ENCODE data around the gene NT5DC3. TPM values are rescaled to one million over a fixed set of nuclear protein-coding genes. Genes with fewer than 3 reads are reported as not detected.

The NT5DC3 gene
- total and polyA plus RNA-seq, 9 of the 15 experiments (the other 6 are each of a cell fraction or from before 2014, with no cell fraction given): 6.3 to 33.5 (median 24.5) TPM

DNA sequence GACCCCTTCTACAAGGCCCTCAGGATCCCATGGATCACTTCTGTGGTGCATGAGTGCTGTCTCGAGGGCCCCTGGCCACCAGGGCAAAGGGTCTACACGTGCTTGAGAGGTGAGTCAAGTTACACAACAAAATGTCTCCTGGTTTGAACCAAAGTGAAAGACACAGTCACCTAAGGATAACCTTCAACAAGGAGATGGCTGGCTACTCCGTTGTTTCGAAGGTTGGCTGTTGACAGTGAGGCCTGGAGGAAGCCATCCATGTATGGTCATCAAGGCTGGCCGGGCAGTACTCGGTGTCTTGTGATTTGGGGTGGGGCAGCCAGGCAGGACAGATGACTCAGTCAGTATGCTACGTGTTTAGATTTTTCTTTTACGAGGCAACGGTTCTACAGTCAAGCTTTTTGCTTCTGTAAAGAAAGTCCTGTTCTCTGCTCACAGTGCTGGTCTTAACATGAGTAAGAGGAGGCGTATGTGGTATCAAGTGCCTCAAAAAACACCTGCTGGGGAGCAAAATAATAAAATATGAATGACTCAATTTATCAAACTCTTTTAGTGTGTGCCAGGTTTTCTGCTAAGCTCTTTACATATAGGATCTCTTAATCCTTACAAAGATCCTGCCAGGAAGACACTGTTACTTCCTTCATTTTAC lies 18.0 kb upstream of the NT5DC3 start (continued):
- TF ChIP-seq, protein P1, sequence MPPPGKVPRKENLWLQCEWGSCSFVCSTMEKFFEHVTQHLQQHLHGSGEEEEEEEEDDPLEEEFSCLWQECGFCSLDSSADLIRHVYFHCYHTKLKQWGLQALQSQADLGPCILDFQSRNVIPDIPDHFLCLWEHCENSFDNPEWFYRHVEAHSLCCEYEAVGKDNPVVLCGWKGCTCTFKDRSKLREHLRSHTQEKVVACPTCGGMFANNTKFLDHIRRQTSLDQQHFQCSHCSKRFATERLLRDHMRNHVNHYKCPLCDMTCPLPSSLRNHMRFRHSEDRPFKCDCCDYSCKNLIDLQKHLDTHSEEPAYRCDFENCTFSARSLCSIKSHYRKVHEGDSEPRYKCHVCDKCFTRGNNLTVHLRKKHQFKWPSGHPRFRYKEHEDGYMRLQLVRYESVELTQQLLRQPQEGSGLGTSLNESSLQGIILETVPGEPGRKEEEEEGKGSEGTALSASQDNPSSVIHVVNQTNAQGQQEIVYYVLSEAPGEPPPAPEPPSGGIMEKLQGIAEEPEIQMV (tag; conservative IDR thresholded peaks at IDR 0.05; ENCODE audit: low read depth): peak; percentile 64
- TF ChIP-seq ZNF696 (CRISPR knock-in tag; conservative IDR thresholded peaks at IDR 0.05) (no peak), SRF (CRISPR knock-in tag; IDR thresholded peaks at IDR 0.05) (peak in 1 of 2 experiments; percentile 95; a peak in 3 of 4 replicates), ATF1 (CRISPR knock-in tag; IDR thresholded peaks at IDR 0.05) (no peak), ATF1 (tag; IDR thresholded peaks at IDR 0.05) (peak; percentile 48; the same call in 1 of the 2 replicates), ZNF197 (CRISPR knock-in tag; IDR thresholded peaks at IDR 0.05; ENCODE audit: low read depth) (peak; percentile 84; the same call in 1 of the 2 replicates), E2F3 (CRISPR knock-in tag; IDR thresholded peaks at IDR 0.05) (0 out of 2 replicates have a peak, but pooled peaks have one; percentile 56), EHMT2 (IDR thresholded peaks at IDR 0.05) (0 out of 2 replicates have a peak, but pooled peaks have one; percentile 60), NCOA6 (IDR thresholded peaks at IDR 0.05) (no peak), KAT7 (CRISPR knock-in tag; IDR thresholded peaks at IDR 0.05; ENCODE audit: borderline replicate concordance) (no peak), MAZ (CRISPR knock-in tag; conservative IDR thresholded peaks at IDR 0.05 in 1 of 2, IDR thresholded peaks at IDR 0.05 in 1 of 2) (peak in 1 of 2 experiments; percentile 72; a peak in 2 of 4 replicates), ERF (CRISPR knock-in tag; IDR thresholded peaks at IDR 0.05) (no peak), SRSF3 (IDR thresholded peaks at IDR 0.05; ENCODE audit: insufficient read depth, low read length) (no peak), RCOR1 (IDR thresholded peaks at IDR 0.05; ENCODE audit: borderline replicate concordance in 1 of 2, low read depth in 2 of 2, low read length in 2 of 2) (peak in 1 of 2 experiments; percentile 58; a peak in 2 of 4 replicates), KLF1 (tag; IDR thresholded peaks at IDR 0.05) (peak; percentile 96), STAT5B (CRISPR knock-in tag; IDR thresholded peaks at IDR 0.05) (no peak), SLC30A9 (CRISPR knock-in tag; IDR thresholded peaks at IDR 0.05) (no peak), TGIF2 (CRISPR knock-in tag; IDR thresholded peaks at IDR 0.05) (no peak)
- TF ChIP-seq, protein P2, sequence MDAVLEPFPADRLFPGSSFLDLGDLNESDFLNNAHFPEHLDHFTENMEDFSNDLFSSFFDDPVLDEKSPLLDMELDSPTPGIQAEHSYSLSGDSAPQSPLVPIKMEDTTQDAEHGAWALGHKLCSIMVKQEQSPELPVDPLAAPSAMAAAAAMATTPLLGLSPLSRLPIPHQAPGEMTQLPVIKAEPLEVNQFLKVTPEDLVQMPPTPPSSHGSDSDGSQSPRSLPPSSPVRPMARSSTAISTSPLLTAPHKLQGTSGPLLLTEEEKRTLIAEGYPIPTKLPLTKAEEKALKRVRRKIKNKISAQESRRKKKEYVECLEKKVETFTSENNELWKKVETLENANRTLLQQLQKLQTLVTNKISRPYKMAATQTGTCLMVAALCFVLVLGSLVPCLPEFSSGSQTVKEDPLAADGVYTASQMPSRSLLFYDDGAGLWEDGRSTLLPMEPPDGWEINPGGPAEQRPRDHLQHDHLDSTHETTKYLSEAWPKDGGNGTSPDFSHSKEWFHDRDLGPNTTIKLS (IDR thresholded peaks at IDR 0.05; ENCODE audit: borderline replicate concordance, low read depth): 0 out of 2 replicates have a peak, but pooled peaks have one; percentile 43
- TF ChIP-seq, protein P3, sequence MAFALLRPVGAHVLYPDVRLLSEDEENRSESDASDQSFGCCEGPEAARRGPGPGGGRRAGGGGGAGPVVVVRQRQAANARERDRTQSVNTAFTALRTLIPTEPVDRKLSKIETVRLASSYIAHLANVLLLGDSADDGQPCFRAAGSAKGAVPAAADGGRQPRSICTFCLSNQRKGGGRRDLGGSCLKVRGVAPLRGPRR (CRISPR knock-in tag; IDR thresholded peaks at IDR 0.05): peak; percentile 78; the same call in 1 of the 2 replicates
- TF ChIP-seq, protein P4, sequence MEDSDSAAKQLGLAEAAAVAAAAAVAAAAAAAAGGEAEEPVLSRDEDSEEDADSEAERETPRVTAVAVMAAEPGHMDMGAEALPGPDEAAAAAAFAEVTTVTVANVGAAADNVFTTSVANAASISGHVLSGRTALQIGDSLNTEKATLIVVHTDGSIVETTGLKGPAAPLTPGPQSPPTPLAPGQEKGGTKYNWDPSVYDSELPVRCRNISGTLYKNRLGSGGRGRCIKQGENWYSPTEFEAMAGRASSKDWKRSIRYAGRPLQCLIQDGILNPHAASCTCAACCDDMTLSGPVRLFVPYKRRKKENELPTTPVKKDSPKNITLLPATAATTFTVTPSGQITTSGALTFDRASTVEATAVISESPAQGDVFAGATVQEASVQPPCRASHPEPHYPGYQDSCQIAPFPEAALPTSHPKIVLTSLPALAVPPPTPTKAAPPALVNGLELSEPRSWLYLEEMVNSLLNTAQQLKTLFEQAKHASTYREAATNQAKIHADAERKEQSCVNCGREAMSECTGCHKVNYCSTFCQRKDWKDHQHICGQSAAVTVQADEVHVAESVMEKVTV (CRISPR knock-in tag; IDR thresholded peaks at IDR 0.05): no peak
